DND-41 (cell line): Measurements from ENCODE around the gene CCDC159.
A peak's percentile ranks its signal among the peaks of the same experiment; 100 is the strongest.

Experiments
- ATAC-seq: fragments of 200-7000 bp; cut with Tn5 transposase; 3 replicates; pipeline ENCODE4 v1.9.1; 2021; ENCODE audit warnings: low read depth; ENCODE audit not compliant: insufficient read depth
- DNase-seq: peaks from one replicate; pipeline ENCODE4 v3.0.0-alpha.2; 2020
- H2AFZ ChIP-seq: 2 replicates; pipeline ENCODE4 v1.6.0; 2012; ENCODE audit warnings: low read depth, low read length
- H3K27ac ChIP-seq: 2 replicates; pipeline ENCODE4 v1.5.1; 2012; ENCODE audit warnings: low read length, inconsistent platforms
- H3K27me3 ChIP-seq: fragments of 200-600 bp; sonication (generic); 2 replicates; pipeline ENCODE4 v1.6.0; 2012; ENCODE audit warnings: low read length, mild to moderate bottlenecking, inconsistent platforms; ENCODE audit not compliant: insufficient read depth, poor library complexity
- H3K36me3 ChIP-seq: 2 replicates; pipeline ENCODE4 v1.5.1; 2012; ENCODE audit warnings: low read length, inconsistent platforms; ENCODE audit not compliant: insufficient read depth
- H3K4me1 ChIP-seq: 2 replicates; pipeline ENCODE4 v1.5.1; 2012; ENCODE audit warnings: mild to moderate bottlenecking, low read length; ENCODE audit not compliant: insufficient read depth
- H3K4me2 ChIP-seq: 2 replicates; pipeline ENCODE4 v1.6.0; 2012; ENCODE audit warnings: mild to moderate bottlenecking, moderate library complexity, low read length, inconsistent platforms; ENCODE audit not compliant: insufficient read depth
- H3K4me3 ChIP-seq, 2 experiments: fragments of 200-600 bp in 1 of 2; shearing (Covaris generic) in 1 of 2; 2 replicates each; pipeline ENCODE4 v1.5.1; 2012 to 2016; ENCODE audit warnings: inconsistent platforms in 2 of 2, low read length in 2 of 2, mild to moderate bottlenecking in 2 of 2, low read depth in 1 of 2, moderate library complexity in 1 of 2
- H3K79me2 ChIP-seq: 2 replicates; pipeline ENCODE4 v1.6.0; 2012; ENCODE audit warnings: low read length, inconsistent platforms; ENCODE audit not compliant: insufficient read depth
- H3K9ac ChIP-seq: 2 replicates; pipeline ENCODE4 v1.6.0; 2012; ENCODE audit warnings: low read depth, mild to moderate bottlenecking, inconsistent platforms, low read length, moderate library complexity
- H3K9me3 ChIP-seq: 2 replicates; pipeline ENCODE4 v1.5.1; 2012; ENCODE audit warnings: low read length, moderate library complexity, mild to moderate bottlenecking, inconsistent platforms; ENCODE audit not compliant: insufficient read depth, severe bottlenecking
- H4K20me1 ChIP-seq: 2 replicates; pipeline ENCODE4 v1.6.0; 2012; ENCODE audit warnings: low read length; ENCODE audit not compliant: insufficient read depth
- EZH2 ChIP-seq: IDR thresholded peaks from 3 replicates; pipeline ENCODE4 v1.6.1; 2012; ENCODE audit warnings: borderline replicate concordance, low read depth, mild to moderate bottlenecking, moderate library complexity, low read length, inconsistent platforms; ENCODE audit not compliant: severe bottlenecking
- TF ChIP-seq, protein P1 (sequence below): IDR thresholded peaks from 2 replicates; pipeline ENCODE4 v1.5.1; 2012; ENCODE audit warnings: borderline replicate concordance, low read length, moderate library complexity, mild to moderate bottlenecking; ENCODE audit not compliant: poor library complexity, severe bottlenecking; ENCODE audit errors: extremely low read depth

The CCDC159 gene, protein sequence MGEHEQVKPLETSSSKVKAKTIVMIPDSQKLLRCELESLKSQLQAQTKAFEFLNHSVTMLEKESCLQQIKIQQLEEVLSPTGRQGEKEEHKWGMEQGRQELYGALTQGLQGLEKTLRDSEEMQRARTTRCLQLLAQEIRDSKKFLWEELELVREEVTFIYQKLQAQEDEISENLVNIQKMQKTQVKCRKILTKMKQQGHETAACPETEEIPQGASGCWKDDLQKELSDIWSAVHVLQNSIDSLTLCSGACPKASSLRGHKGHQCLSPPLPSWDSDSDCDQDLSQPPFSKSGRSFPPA

DNA sequence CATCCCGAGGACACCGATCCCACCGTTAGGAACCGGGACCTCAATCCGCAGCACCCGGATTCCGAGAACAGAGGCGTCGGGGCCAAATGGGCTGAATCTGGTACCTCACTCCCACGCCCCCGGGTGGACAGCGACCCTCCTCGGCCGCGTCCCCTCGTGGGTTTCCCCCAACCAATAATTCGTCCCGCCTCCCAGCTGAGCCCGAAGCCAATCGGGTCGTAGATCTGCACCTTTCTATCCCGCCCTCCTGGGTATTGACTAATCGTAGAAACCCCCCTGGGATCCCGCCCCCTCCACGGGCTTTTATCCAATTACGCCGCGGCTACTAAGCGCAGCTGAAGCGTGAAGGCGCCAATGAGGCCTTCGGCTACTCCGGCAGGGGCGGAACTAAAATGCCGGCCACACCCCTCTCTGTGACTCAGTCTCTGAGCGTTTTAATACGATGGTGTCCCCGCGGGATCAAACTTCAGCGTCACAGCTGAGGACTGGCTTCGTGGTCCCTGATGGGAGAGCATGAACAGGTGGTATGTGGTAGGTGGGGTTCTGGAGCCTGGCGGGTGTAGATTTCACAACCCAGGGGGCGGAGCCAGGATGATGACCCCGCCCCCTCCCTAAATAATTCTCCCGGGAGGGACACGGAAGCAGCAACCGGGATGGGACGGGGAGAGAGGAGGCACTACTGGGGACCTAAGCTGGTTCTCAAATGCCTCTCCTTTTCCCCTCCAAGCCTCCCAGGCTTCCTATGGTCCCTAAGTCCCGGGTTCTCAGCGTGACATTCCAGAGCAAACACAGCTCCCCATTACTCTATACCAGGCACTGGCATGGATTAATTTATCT lies at the start of gene CCDC159, which contains the start of gene TMEM205:
Gene CCDC159 (plus strand): TSS at position 416 of the 837 bp plus-strand sequence. CDS start 88 bp downstream, at position 504.
Gene TMEM205 (minus strand): TSS at position 165 of the 837 bp plus-strand sequence. CDS start 649 bp downstream, outside the sequence.
- Histone ChIP-seq H3K27ac (peak within 1 kb of the TSS; percentile 74), H3K4me3 (peak within 1 kb of the TSS; percentile 47 to 95; a peak in 3 of 4 replicates), H3K4me2 (peak within 1 kb of the TSS; percentile 78), H3K9me3 (peaks cover 3% of the 10 kb centered on the region), H4K20me1 (no peaks in the 10 kb centered on the region), H2AFZ (peak within 1 kb of the TSS; percentile 77), H3K36me3 (peaks cover 5% of the 10 kb centered on the region; the same call in 1 of the 2 replicates), H3K79me2 (peaks cover 11% of the 10 kb centered on the region), H3K9ac (peak within 1 kb of the TSS; percentile 66), H3K4me1 (peaks cover 31% of the 10 kb centered on the region), H3K27me3 (no peaks in the 10 kb centered on the region)
- ATAC-seq (peak; percentile 97), DNase-seq (peak; percentile 100)
- no peak for TF ChIP-seq EZH2
- TF ChIP-seq, protein P1, sequence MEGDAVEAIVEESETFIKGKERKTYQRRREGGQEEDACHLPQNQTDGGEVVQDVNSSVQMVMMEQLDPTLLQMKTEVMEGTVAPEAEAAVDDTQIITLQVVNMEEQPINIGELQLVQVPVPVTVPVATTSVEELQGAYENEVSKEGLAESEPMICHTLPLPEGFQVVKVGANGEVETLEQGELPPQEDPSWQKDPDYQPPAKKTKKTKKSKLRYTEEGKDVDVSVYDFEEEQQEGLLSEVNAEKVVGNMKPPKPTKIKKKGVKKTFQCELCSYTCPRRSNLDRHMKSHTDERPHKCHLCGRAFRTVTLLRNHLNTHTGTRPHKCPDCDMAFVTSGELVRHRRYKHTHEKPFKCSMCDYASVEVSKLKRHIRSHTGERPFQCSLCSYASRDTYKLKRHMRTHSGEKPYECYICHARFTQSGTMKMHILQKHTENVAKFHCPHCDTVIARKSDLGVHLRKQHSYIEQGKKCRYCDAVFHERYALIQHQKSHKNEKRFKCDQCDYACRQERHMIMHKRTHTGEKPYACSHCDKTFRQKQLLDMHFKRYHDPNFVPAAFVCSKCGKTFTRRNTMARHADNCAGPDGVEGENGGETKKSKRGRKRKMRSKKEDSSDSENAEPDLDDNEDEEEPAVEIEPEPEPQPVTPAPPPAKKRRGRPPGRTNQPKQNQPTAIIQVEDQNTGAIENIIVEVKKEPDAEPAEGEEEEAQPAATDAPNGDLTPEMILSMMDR, result peak; percentile 48

GRCh38 chr19:11299946-11300810 lies 46.1 kb upstream of the CCDC159 start:
- Histone ChIP-seq H3K9me3 (no peaks in the 10 kb centered on the region), H3K4me3 (no peak overlapping the region), H3K27ac (no peak overlapping the region), H3K9ac (no peak overlapping the region), H3K36me3 (no peaks in the 10 kb centered on the region), H3K4me1 (peaks cover 3% of the 10 kb centered on the region; the same call in 1 of the 2 replicates), H2AFZ (peak overlapping the region; percentile 25; the same call in 1 of the 2 replicates), H3K79me2 (no peaks in the 10 kb centered on the region), H3K27me3 (no peaks in the 10 kb centered on the region), H3K4me2 (no peak overlapping the region), H4K20me1 (no peaks in the 10 kb centered on the region)
- TF ChIP-seq, protein P1, result no peak
- TF ChIP-seq EZH2, result no peak
- no peak for DNase-seq
- ATAC-seq, result no peak

DNA sequence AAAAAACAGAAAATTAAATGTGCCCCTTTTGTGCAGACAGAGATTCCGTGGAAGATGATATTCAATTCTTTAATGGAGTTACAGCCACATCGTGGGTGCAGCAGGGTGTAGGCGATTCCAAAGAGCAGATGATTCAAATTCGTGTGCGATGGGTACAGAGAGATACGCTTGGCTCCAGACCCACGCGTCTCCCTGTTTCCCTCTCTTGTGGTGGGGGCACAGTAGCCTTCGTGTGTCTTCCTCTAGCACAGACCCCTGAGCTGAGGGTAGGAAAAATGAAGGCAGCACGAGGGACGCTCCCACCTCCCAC lies 45.6 kb upstream of the CCDC159 start:
- Histone ChIP-seq H3K4me3 (no peak overlapping the region), H3K27me3 (no peaks in the 10 kb centered on the region), H4K20me1 (no peaks in the 10 kb centered on the region), H3K4me1 (peaks cover 3% of the 10 kb centered on the region; the same call in 1 of the 2 replicates), H3K9me3 (no peaks in the 10 kb centered on the region), H3K79me2 (no peaks in the 10 kb centered on the region), H3K9ac (no peak overlapping the region), H3K36me3 (no peaks in the 10 kb centered on the region), H3K4me2 (no peak overlapping the region), H3K27ac (no peak overlapping the region), H2AFZ (no peak overlapping the region)
- TF ChIP-seq, protein P1, result no peak
- no peak for TF ChIP-seq EZH2
- no peak for ATAC-seq
- DNase-seq, result no peak
